ENCODE measurements around the gene OPCML.

The OPCML gene

GRCh38 chr11:133249530-133249929, 282.8 kb downstream of the OPCML start:
- no peak for TF ChIP-seq CTCF (IDR thresholded peaks at IDR 0.05)
- H3K9me3 ChIP-seq: no peaks in the 10 kb centered on the region
- no peaks in the 10 kb centered on the region for H3K4me1 ChIP-seq (ENCODE audit: control insufficient read depth in 1 of 2, insufficient read depth in 1 of 2, low read depth in 1 of 2, low read length in 1 of 2)

GRCh38 chr11:133249065-133249464, 283.2 kb downstream of the OPCML start:
- Histone ChIP-seq H3K9me3 (no peaks in the 10 kb centered on the region), H3K4me3 (ENCODE audit: low read depth in 1 of 2, low read length in 1 of 2) (no peak overlapping the region)
- TF ChIP-seq CTCF (IDR thresholded peaks at IDR 0.05): no peak

More at GRCh38 chr11:133249530-133249929, 282.8 kb downstream of the OPCML start:
- Histone ChIP-seq H3K36me3 (no peaks in the 10 kb centered on the region), H3K27me3 (no peaks in the 10 kb centered on the region), H3K4me3 (ENCODE audit: low read depth in 1 of 2, low read length in 1 of 2) (no peak overlapping the region), H3K27ac (no peak overlapping the region)

GRCh38 chr11:133243832-133244231, 288.5 kb downstream of the OPCML start:
- Histone ChIP-seq H3K27ac (no peak overlapping the region), H3K9me3 (no peaks in the 10 kb centered on the region), H3K4me3 (ENCODE audit: low read depth in 1 of 2, low read length in 1 of 2) (no peak overlapping the region), H3K4me1 (ENCODE audit: control insufficient read depth in 1 of 2, insufficient read depth in 1 of 2, low read depth in 1 of 2, low read length in 1 of 2) (no peaks in the 10 kb centered on the region), H3K27me3 (no peaks in the 10 kb centered on the region), H3K36me3 (no peaks in the 10 kb centered on the region)
- no peak for TF ChIP-seq CTCF (IDR thresholded peaks at IDR 0.05)

More at GRCh38 chr11:133249065-133249464, 283.2 kb downstream of the OPCML start:
- no peak overlapping the region for H3K27ac ChIP-seq
- no peaks in the 10 kb centered on the region for H3K4me1 ChIP-seq (ENCODE audit: control insufficient read depth in 1 of 2, insufficient read depth in 1 of 2, low read depth in 1 of 2, low read length in 1 of 2)
- no peaks in the 10 kb centered on the region for H3K27me3 ChIP-seq
- no peaks in the 10 kb centered on the region for H3K36me3 ChIP-seq

GRCh38 chr11:133240908-133241655, 291.2 kb downstream of the OPCML start:
- Histone ChIP-seq H3K27ac (no peak overlapping the region), H3K9me3 (no peaks in the 10 kb centered on the region), H3K4me3 (ENCODE audit: low read depth in 1 of 2, low read length in 1 of 2) (no peak overlapping the region), H3K36me3 (no peaks in the 10 kb centered on the region), H3K4me1 (ENCODE audit: control insufficient read depth in 1 of 2, insufficient read depth in 1 of 2, low read depth in 1 of 2, low read length in 1 of 2) (no peaks in the 10 kb centered on the region), H3K27me3 (no peaks in the 10 kb centered on the region)
- TF ChIP-seq CTCF (IDR thresholded peaks at IDR 0.05): no peak

- Histone ChIP-seq H3K36me3 (no peaks in the 10 kb centered on the region), H3K4me1 (ENCODE audit: control insufficient read depth in 1 of 2, insufficient read depth in 1 of 2, low read depth in 1 of 2, low read length in 1 of 2) (no peaks in the 10 kb centered on the region), H3K9me3 (no peaks in the 10 kb centered on the region), H3K27ac (no peak overlapping the region), H3K27me3 (no peaks in the 10 kb centered on the region), H3K4me3 (ENCODE audit: low read depth in 1 of 2, low read length in 1 of 2) (no peak overlapping the region)
- TF ChIP-seq CTCF (IDR thresholded peaks at IDR 0.05): no peak
Observed at GRCh38 chr11:133239575-133239974, 292.7 kb downstream of the OPCML start.
